Stomach smooth muscle (tissue), 2 donors: ENCODE measurements around the gene STEEP1.
"Not testable (repeated sequence)": the region's sequence is repeated elsewhere in the genome, so short reads cannot be mapped to it uniquely, and the experiment has no call there.

ENCODE experiments used
- H3K27ac ChIP-seq: one replicate; pipeline ENCODE4 v1.7.0; 2013; ENCODE audit warnings: mild to moderate bottlenecking, low read length, inconsistent platforms
- H3K27me3 ChIP-seq, 2 donors: one replicate each; pipeline ENCODE4 v1.7.0; 2013; ENCODE audit warnings: low read length in 2 of 2; ENCODE audit not compliant: insufficient read depth in 2 of 2, control insufficient read depth in 1 of 2
- H3K36me3 ChIP-seq, 2 donors: one replicate each; pipeline ENCODE4 v1.7.0; 2013; ENCODE audit warnings: low read length in 2 of 2; ENCODE audit not compliant: control insufficient read depth in 2 of 2, insufficient read depth in 2 of 2
- H3K4me1 ChIP-seq: one replicate; pipeline ENCODE4 v1.7.0; 2013; ENCODE audit warnings: low read length; ENCODE audit not compliant: control insufficient read depth, insufficient read depth
- H3K4me3 ChIP-seq, 2 donors: one replicate each; pipeline ENCODE4 v1.7.0; 2013; ENCODE audit warnings: low read length in 2 of 2
- H3K9ac ChIP-seq, 2 donors: one replicate each; pipeline ENCODE4 v1.7.0; 2013; ENCODE audit warnings: low read length in 2 of 2, mild to moderate bottlenecking in 1 of 2
- H3K9me3 ChIP-seq, 2 donors: one replicate each; pipeline ENCODE4 v1.7.0; 2013; ENCODE audit warnings: low read length in 2 of 2; ENCODE audit not compliant: control insufficient read depth in 2 of 2
- donor health status: healthy.
- donor health status: Pancreatic carcinoma.

Gene STEEP1

DNA sequence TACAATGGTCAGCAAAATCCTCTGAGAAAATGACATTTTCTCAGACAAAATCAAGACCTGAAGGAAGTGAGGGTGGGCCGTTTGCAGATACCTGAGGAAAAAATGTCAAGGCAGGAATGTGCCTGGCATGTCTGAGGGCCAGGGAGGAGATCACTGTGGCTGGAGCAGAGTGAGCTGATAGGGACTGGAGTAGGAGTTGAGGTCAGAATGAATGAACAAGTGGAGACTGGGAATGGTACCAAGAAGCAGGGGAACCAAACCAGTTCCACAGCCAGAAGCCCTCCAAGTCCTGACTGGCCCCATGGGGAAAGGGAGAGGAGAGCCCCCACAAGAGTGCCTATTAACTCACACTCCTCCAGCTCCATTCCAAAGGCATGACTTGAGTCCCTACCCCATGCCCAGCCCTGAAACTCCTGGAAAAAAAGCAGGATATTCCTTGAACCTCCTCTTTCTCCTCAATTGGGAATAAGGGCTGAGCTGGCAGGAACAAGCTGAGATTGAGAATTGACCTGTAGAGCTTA, 41.5 kb downstream of the STEEP1 start:
- no peaks in the 10 kb centered on the region for H3K9me3 ChIP-seq
- H3K36me3 ChIP-seq = no peaks in the 10 kb centered on the region
- H3K4me3 ChIP-seq = no peak overlapping the region
- H3K27me3 ChIP-seq = no peaks in the 10 kb centered on the region
- H3K9ac ChIP-seq = no peak overlapping the region
- no peaks in the 10 kb centered on the region for H3K4me1 ChIP-seq
- H3K27ac ChIP-seq = no peak overlapping the region

DNA sequence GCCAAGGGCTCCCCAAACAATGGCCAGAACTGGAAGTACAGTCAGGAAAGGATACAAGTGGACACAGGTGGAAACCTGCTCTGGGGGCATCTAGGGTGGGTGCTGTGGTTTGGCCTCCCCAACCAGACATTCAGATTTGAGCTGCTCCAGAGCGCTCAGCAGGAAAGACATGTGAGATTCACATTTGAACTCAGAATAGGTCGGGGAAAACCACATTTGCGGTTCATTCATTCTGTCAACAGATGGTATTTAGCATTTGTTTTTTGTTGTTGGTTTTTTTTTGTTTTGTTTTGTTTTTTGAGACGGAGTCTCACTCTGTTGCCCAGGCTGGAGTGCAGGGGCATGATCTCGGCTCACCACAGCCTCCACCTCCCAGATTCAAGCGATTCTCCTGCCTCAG, 44.0 kb downstream of the STEEP1 start:
- no peaks in the 10 kb centered on the region for H3K4me1 ChIP-seq
- no peak overlapping the region for H3K9ac ChIP-seq
- no peak overlapping the region for H3K4me3 ChIP-seq
- no peaks in the 10 kb centered on the region for H3K9me3 ChIP-seq
- H3K27ac ChIP-seq = no peak overlapping the region
- no peaks in the 10 kb centered on the region for H3K27me3 ChIP-seq
- H3K36me3 ChIP-seq = no peaks in the 10 kb centered on the region

DNA sequence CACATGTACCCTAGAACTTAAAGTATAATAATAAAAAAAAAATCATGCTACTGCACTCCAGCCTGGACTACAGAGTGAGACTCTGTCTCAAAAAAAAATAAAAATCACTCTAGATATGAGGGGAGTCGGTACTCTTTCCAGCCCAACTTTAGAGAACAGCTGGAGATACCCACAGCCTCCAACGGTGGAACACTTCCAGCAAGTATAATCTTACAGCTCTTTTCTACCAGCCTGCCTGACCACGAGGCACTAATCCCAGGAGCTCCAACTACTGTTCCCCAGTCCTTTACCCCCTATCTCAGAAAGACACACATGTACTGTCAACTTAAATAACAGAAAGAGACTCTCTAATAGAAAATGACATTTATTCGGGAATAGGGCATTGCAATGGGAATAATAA, 46.8 kb downstream of the STEEP1 start:
- H3K4me3 ChIP-seq = no peak overlapping the region

DNA sequence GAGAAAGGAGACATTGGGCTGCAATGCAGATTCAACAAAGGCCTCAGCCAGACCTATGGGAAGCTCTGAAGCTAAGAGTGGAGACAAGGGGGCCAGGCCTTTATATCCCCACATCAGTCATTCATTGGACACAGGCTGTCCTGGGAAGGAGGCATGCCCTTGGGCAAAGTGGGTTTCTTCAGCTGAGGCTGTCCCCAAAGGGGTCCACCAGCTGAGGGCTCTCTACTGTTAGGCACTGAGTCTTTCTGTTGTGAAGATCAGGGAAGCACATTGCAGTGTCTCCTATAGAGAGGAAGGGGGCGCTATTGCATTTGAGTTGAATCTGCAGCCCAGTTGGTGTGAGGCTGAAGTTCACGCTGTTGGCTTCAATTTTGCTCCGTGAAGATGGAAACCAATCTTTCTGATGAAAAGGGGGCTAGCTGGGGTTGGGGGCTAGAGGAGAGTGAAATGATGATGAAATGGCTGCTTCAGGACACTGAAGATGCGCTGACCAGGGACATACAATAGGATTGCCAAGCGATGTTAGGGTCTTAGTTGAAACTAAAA, 49.0 kb downstream of the STEEP1 start:
- Histone ChIP-seq H3K27me3 (peaks cover 0 to 4% of the 10 kb centered on the region in 2 donors), H3K9ac (no peak overlapping the region), H3K4me3 (no peak overlapping the region), H3K4me1 (peaks cover 3% of the 10 kb centered on the region), H3K9me3 (no peaks in the 10 kb centered on the region), H3K36me3 (no peaks in the 10 kb centered on the region), H3K27ac (no peak overlapping the region)

More for the DNA sequence above, 46.8 kb downstream of the STEEP1 start:
- no peaks in the 10 kb centered on the region for H3K27me3 ChIP-seq
- H3K27ac ChIP-seq = no peak overlapping the region
- H3K9me3 ChIP-seq = no peaks in the 10 kb centered on the region
- no peaks in the 10 kb centered on the region for H3K36me3 ChIP-seq
- no peak overlapping the region for H3K9ac ChIP-seq
- H3K4me1 ChIP-seq = peaks cover 3% of the 10 kb centered on the region

DNA sequence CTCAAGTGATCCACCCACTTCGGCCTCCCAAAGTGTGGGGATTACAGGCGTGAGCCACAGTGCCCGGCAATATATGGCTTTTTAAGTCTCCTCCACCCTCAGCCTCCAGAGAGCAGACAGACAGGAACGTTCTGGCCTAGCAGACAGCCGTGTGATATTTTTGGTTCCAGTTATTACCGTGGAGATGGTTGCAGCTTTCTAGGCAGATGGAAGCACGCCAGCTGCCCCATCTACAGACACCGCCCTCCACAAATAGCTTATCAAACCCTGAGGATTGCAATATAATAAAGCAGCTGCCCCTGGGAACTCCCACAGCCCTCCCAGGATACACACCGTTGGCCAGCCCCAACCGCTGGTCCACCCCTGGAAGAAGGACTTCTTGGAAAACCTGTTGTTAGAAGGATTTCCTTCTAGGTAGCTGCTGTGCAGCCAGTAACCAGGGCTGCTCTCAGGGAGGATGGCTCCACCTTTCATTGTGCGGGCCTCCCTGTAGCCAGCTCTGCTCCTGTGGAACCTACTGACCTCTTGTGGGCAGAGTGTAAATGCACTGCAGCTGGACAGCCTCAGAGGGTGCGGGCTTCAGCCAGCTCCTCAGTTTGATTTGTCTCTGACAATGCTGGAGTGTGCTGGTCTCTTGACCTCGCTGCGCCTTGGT, 52.9 kb downstream of the STEEP1 start:
- Histone ChIP-seq H3K9me3 (no peaks in the 10 kb centered on the region), H3K27me3 (peaks cover 0 to 9% of the 10 kb centered on the region in 2 donors), H3K4me3 (no peak overlapping the region), H3K27ac (no peak overlapping the region), H3K4me1 (peaks cover 3% of the 10 kb centered on the region), H3K36me3 (no peaks in the 10 kb centered on the region), H3K9ac (no peak overlapping the region)

DNA sequence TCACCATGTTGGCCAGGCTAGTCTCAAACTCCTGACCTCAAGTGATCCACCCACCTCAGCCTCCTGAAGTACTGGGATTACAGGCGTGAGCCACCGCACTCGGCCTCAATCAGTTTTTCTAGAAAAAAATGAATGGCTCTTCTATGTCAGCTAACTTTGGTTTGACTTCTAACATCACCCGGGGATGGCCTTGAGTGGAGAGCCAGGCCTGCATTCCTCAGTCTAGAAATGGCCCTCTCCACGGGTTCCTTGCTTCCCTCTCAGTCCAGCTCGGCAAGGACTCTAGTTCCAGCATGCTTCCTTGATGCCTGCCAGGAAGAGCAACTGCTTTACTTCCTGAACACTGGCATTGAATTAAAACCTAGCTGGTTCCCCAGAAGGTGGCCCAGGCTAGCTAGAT, 58.0 kb downstream of the STEEP1 start:
- Histone ChIP-seq H3K36me3 (no peaks in the 10 kb centered on the region), H3K9me3 (no peaks in the 10 kb centered on the region), H3K27ac (no peak overlapping the region), H3K4me3 (no peak overlapping the region), H3K9ac (no peak overlapping the region), H3K4me1 (peaks cover 3% of the 10 kb centered on the region), H3K27me3 (peaks cover 0 to 9% of the 10 kb centered on the region in 2 donors)

DNA sequence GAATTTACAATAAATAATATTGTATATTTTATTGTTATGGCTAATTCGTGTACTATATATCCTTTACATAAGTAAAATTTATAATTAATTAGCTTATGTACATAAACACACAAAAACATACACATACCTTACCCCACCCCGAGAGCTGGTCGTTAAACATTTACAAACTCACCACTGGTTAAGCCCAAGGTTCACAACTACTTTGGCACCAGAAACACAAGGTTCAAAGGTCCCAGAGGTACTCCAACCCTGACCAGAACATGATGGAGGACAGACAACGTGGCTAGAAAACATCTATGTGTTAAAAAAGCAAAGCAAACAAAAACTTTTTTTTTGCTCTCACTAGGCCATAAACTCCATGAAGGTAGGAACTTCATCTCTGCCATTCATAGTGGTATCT, 59.3 kb downstream of the STEEP1 start:
- Histone ChIP-seq H3K4me3 (no peak overlapping the region), H3K27me3 (peaks cover 0 to 4% of the 10 kb centered on the region in 2 donors), H3K27ac (no peak overlapping the region), H3K36me3 (no peaks in the 10 kb centered on the region), H3K4me1 (peaks cover 3% of the 10 kb centered on the region), H3K9ac (no peak overlapping the region), H3K9me3 (no peaks in the 10 kb centered on the region)

DNA sequence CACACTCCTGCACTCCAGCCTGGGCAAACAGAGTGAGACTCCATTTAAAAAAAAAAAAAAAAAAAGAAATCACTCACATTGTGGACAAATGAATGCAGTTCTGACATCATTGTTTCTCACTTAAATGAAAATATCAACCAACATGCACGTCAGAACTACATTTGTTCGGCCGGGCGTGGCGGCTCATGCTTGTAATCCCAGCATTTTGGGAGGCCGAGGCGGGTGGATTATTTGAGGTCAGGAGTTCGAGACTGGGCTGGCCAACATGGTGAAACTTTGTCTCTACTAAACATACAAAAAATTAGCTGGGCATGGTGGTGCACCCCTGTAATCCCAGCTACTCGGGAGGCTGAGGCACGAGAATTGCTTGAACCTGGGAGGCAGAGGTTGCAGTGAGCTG, 60.1 kb downstream of the STEEP1 start:
- not testable (repeated sequence) for H3K9me3 ChIP-seq, H3K27ac ChIP-seq, H3K4me3 ChIP-seq, H3K4me1 ChIP-seq, H3K9ac ChIP-seq, H3K36me3 ChIP-seq, H3K27me3 ChIP-seq

DNA sequence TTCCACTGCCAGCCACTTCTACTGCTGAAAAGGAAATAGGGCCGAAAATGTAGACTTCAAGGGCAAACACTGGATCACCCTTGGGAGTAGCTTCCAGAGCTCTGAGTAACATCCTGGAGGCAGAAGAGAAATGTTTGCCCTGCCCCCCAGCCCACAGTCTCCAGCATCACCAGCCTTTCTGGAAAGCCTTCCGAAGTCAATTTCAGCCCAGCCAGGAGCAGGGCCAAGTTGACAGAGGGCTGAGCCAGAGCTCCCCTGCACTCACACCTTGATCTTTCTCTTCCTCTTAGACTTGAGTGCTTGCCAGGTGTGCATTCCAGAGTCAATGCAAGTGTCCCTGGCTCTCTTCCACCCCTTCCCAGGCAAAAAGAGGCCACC, 61.7 kb downstream of the STEEP1 start:
- Histone ChIP-seq H3K9me3 (no peaks in the 10 kb centered on the region), H3K4me1 (peaks cover 3% of the 10 kb centered on the region), H3K36me3 (no peaks in the 10 kb centered on the region), H3K9ac (no peak overlapping the region), H3K4me3 (no peak overlapping the region), H3K27ac (no peak overlapping the region), H3K27me3 (no peaks in the 10 kb centered on the region)

DNA sequence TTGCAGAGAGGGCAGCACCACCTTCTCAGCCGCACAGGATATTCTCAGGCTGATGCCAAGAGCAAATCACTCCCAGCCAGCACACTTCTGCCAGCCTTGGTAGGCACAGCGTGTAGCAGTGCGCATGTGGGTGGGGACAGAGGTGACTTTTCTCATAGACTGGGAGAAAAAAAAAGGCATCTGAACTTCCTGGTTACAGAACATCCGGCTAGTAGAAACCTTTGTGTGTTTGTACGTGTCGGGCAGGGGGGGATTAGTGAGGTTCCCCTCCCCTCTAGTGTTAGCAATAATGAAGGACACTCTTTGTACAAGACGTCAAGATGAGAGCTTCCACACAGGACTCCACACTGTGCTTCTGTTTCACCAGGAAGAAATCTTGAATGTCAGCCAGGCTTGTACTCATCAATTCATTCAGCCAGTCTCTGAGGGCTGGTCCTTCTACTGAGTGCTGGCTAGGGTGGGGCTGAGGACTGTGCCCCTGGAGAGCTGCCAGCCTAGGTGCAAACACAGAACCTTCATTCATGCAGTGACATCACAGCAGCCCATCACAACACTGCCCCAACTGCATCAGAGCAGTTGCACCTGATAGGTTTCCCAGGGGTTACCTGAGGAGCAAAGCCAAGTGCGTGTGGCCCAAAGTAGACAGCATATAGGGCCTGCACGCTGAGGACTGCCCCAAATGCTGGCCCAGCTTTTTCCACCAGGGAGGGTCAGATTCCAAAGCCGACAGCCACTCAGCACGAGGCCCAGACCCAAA, 62.3 kb downstream of the STEEP1 start:
- Histone ChIP-seq H3K27ac (no peak overlapping the region), H3K4me3 (no peak overlapping the region), H3K9me3 (no peaks in the 10 kb centered on the region), H3K27me3 (no peaks in the 10 kb centered on the region), H3K4me1 (peaks cover 3% of the 10 kb centered on the region), H3K36me3 (no peaks in the 10 kb centered on the region), H3K9ac (no peak overlapping the region)
